Hepatic stellate cell (primary cell): ENCODE measurements around the gene NME4.

Source experiments
- DNase-seq: peaks from one replicate; pipeline ENCODE4 v3.0.0; 2011; ENCODE audit warnings: low spot score

Gene NME4

GRCh38 chr16:363766-364490 is 33.1 kb upstream of the NME4 start:
- no peak for DNase-seq

- peak; percentile 43 for DNase-seq
Observed at GRCh38 chr16:364595-365491, 32.2 kb upstream of the NME4 start.

- DNase-seq, result no peak
Observed at GRCh38 chr16:366476-366875, 30.5 kb upstream of the NME4 start.

GRCh38 chr16:367333-367903 is 29.6 kb upstream of the NME4 start:
- DNase-seq, result no peak

GRCh38 chr16:368388-369158 is 28.4 kb upstream of the NME4 start:
- no peak for DNase-seq

- no peak for DNase-seq
Observed at GRCh38 chr16:369275-369865, 27.6 kb upstream of the NME4 start.

GRCh38 chr16:369866-370436 is 27.0 kb upstream of the NME4 start:
- no peak for DNase-seq

GRCh38 chr16:370443-370842 is 26.6 kb upstream of the NME4 start, which contains the start of gene MRPL28:
Gene MRPL28 (minus strand): TSS chr16:370538. CDS start chr16:370218, 320 bp downstream.
- DNase-seq, result peak; percentile 99

GRCh38 chr16:370979-371514 is 26.0 kb upstream of the NME4 start:
- no peak for DNase-seq

GRCh38 chr16:371515-372301 is 25.3 kb upstream of the NME4 start:
- no peak for DNase-seq

GRCh38 chr16:372302-372983 is 24.6 kb upstream of the NME4 start:
- no peak for DNase-seq

- DNase-seq, result no peak
Observed at GRCh38 chr16:373020-373598, 23.9 kb upstream of the NME4 start.

GRCh38 chr16:373848-374615 is 23.0 kb upstream of the NME4 start:
- no peak for DNase-seq

- DNase-seq, result no peak
Observed at GRCh38 chr16:374616-374926, 22.4 kb upstream of the NME4 start.

GRCh38 chr16:375212-375611 is 21.8 kb upstream of the NME4 start:
- no peak for DNase-seq

- DNase-seq, result no peak
Observed at GRCh38 chr16:375927-376816, 20.8 kb upstream of the NME4 start.

GRCh38 chr16:376817-377418 is 20.1 kb upstream of the NME4 start:
- no peak for DNase-seq
